Middle frontal gyrus (tissue), 1 donor: ENCODE results near the gene ZNF804B.
"Not testable (repeated sequence)": the region's sequence is repeated elsewhere in the genome, so short reads cannot be mapped to it uniquely, and the experiment has no call there.

ENCODE experiments used
- DNase-seq: peaks from one replicate; pipeline ENCODE4 v3.0.0-alpha.2; 2015; ENCODE audit warnings: low spot score; ENCODE audit errors: extremely low spot score

The ZNF804B gene

DNA sequence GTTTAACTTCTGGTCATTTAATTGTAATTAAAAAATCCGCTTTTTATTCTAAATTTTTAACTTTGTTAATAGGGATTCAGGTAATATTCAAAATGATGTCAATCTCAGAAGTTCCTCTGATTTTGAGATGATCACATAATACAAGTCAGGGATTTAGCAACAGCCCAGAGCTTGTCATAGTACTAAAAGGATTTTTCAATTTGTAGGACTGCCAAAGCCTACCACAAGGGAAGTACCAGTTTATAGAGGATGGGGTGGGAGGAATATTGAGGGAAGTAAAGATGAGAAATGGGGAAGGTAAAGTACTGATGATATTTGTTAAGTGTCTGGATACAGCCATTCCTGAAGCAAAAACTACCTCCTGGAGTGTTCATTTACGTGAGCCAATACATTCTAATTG lies 314.3 kb downstream of the ZNF804B start:
- no peak for DNase-seq

GRCh38 chr7:89077992-89078391 lies 318.5 kb downstream of the ZNF804B start:
- DNase-seq = no peak

- DNase-seq = no peak
These were observed 326.1 kb downstream of the ZNF804B start for GRCh38 chr7:89085580-89085979.

DNA sequence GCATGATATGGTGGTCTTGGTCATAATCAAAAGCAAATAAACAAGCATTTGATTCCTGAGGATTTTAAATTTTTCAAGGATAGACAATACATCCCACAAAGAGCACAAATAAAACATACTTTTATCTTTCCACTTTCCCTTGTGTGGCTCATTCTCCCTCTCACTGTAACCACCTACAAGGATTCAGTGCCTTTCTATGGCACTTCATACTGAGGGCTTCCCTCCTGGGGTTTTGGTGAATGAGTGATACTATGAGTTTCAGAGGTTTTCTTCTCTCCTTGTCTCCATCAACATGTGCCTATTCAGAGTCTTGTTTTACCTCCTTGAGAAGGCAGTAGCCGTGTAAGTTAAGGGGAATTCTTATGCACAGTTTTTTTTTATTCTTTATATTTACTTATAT lies 332.1 kb downstream of the ZNF804B start:
- no peak for DNase-seq

DNA sequence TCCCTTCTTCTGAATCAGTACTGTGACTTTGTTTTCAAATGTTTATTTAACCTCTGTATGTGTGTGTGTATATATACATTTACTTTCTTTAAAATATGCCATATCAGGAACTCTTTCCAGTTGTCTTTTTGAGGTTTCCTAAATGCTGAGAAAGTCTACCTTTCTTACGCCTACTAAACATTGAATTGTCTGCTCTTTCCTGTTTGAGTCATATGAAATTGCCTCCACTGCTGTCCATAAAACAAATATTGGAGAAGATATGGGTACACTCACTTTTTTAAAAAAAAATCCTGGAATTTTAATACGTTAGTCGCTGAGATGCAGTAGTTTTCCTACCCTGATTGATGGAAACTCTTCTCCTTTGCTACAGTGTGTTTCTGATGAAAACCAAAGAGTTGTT lies 334.8 kb downstream of the ZNF804B start:
- DNase-seq = no peak

DNA sequence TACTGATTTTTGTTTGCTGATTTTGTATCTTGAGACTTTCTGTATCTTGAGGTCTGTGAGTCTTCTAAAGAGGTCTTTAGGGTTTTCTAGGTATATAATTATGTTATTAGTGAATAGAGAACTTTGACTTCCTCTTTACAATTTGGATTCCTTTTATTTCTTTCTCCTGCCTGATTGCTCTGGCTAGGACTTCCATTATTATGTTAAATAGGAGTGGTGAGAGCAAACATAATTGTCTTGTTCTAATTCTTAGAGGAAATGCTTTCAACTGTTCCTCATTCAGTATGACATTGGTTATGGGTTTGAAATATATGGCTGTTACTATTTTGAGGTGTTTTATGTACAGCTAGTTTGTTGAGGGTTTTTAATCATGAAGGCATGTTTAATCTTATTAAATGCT lies 344.1 kb downstream of the ZNF804B start:
- DNase-seq = no peak

DNA sequence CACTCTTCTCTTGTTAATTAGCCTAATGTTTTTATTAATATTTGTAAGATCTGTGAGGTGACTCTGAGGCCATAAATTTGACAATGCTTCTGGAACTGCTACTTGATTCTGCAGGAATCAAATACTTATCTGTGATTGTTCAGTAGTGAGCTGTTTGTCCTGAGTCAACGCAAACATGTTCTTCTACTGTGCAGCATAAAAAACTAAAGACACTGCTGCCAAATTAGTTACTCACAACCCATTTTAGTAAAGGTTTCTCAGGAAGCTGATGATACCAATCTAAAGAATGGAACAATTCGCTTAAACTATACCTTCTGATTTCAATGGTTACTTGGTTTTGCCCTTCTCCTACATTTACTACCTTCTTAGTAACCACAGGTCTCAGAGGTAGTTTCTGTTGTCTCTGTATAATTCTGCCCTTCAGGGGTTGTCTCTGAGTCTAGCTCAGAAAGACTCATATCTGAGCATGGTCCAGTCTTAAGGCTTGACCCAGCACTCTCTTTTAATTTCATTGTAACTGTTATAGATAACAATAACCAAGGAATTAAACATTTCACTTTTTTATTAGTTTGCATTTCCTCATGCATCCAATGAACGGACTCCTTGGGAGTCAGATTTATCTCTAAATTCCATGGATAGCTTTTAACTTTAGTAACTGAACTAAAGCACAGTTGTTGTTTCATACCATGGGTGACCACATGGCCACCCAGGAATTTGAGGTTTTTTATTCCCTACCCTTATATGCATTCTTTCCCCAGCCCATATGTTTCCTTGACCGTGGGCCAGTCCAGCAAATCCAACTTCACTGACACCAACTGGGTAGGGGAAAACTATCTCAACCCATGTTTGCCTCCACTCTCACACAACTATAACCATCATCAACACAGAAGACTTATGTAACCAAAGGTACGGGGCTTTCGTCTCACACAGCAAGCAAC lies 345.5 kb downstream of the ZNF804B start:
- DNase-seq = no peak

DNA sequence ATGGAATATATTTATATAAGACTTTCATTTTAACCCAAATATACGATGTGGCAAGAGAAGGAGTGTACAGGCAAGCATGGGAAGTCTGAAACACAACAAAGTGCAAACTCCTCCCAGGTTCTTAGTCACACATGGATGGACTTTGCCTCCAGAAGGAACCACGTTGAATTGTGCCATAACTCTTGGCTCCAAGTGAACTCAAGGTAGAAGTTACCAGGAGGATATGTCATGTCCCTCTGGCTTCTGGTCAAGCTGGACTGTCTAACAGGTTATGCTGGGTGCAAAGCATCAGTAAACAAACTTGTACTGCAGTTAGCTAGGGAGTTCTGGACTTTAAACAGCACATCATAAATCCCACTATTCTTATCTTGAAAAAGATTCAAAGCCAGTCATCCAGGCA lies 364.4 kb downstream of the ZNF804B start:
- DNase-seq = no peak

DNA sequence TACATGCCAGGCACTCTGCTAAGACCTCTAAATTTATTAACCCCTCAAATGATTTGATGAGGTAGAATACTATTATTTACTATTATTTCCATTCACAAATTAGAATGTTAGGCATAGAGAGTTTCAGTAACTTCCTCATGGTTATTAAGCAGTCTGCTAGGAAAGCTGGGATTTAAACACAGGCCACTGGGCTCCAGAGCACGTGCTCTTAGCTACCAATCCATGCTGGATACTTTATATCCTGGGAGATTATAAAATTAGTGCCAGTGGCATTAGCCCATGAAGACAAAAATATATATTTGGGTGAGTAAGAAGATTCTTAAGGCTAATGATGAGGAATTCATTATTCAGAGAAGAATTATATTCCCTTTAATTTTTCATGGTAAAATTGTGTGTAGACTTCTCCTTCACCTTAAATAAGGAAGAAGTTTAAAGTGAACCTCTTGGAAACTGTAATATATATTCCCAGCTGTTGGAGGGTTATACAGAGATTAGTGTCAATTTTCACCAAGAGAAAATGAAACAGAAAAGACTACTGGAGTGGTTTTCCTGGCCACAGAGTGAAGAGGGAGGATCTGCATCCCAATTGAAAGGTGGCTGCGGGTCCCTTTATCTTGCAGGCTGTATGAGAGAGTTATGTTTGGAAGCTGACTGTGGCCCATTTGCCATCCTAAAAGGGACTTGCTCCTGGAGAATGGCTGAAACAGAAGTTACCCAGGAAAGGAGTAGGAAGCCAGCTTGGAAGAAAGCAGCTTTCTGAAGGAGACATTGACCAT lies 370.3 kb downstream of the ZNF804B start:
- no peak for DNase-seq

DNA sequence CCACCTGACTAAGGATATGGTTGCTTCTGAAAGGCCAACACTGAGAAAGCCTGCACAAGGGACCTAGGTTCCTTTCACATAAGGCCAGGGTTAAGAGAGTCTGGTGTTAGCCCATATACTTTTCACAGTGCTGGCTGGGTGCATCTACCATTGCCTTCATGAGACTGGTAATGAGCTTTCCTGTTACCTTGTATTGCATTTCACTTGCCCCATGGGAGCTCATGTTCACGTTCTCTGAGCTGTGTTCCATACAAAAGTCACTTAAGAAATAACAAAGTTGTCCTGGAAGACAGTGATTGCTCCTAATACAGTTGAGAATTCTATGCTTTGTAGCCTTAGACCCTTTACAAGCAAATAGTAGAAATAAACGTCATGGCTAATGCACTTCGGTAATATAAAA lies 373.9 kb downstream of the ZNF804B start:
- DNase-seq = no peak

DNA sequence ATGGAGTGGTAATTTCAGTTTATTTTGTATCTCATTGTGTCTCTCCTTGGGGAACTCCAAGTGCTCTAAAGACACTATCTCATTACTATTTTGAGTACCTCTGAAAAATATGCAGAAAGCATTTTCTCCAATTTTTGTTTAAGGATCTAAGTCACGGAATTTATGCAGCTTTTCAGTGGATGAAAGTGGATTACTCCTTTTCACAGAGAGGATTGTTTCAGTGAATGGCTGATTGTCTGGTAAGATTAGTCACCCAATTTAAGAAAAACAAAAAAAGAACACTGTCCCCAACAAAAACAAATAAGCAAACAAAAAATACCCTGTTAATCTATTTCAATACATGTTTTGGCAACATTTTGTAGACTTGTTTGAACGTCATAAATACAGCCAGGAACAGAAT lies 374.3 kb downstream of the ZNF804B start:
- no peak for DNase-seq

DNA sequence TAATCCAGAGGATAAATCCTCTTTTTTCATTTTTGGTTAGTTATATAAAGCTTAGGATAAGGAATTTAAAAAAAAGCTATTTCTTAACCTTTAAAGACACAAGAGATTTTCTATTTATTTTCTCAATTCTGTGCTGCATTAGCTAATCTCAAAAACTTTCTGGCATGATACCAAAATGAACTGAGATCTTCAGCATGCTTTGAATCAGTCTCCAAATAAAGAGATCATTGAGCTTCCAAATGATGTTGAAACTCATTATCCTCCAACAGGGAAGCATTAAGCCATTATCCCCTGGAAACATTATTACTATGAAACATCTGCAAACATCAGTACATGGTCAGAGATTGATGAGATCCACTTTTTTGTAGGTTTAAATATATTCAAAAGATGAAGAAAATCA lies 386.3 kb downstream of the ZNF804B start:
- no peak for DNase-seq

- no peak for DNase-seq
These were observed 400.6 kb downstream of the ZNF804B start for GRCh38 chr7:89160107-89160506.

DNA sequence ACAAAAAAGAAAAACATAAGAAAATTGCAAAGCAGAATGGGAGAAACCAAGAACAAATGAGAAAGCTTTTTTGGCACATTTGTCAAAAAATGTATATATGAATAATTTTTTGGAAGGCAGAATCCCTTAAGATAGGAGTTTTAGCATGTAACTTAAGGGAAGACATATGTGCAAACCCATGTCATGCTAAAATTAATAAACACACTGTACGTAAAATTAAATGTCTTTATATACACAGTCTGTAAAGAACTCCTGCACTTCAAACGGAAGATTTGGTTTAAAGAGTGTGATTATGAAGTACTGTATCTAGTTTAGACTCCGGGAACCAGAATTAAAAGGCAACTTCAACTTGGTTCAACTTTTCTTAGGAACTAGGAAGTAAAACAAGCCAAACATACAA lies 405.9 kb downstream of the ZNF804B start:
- no peak for DNase-seq

DNA sequence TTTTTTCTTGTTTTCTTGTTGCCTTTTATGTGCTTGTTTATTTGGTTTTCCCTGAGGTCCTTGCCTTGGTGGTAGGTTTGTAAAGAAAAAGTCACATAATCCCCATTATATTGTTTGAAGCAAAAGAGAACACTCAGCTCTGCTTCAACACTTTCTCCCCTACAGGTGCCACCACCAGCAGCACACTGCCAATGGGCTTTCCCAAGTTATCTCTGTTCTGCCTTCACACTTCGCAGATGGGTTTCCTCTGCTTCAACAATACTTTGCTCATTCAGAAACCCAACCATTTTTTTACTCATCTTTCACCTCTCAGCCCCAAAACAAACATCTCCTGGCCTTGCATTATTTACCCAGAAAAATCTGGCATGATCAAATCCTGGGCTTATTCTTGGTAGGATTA lies 411.1 kb downstream of the ZNF804B start:
- no peak for DNase-seq

- no peak for DNase-seq
These were observed 422.6 kb downstream of the ZNF804B start for GRCh38 chr7:89182116-89182515.

- no peak for DNase-seq
These were observed 424.2 kb downstream of the ZNF804B start for GRCh38 chr7:89183712-89184111.

- DNase-seq = no peak
These were observed 441.3 kb downstream of the ZNF804B start for GRCh38 chr7:89200758-89201157.

GRCh38 chr7:89223900-89224395 lies 464.4 kb downstream of the ZNF804B start:
- no peak for DNase-seq

GRCh38 chr7:89228688-89229171 lies 469.2 kb downstream of the ZNF804B start:
- DNase-seq = not testable (repeated sequence)

DNA sequence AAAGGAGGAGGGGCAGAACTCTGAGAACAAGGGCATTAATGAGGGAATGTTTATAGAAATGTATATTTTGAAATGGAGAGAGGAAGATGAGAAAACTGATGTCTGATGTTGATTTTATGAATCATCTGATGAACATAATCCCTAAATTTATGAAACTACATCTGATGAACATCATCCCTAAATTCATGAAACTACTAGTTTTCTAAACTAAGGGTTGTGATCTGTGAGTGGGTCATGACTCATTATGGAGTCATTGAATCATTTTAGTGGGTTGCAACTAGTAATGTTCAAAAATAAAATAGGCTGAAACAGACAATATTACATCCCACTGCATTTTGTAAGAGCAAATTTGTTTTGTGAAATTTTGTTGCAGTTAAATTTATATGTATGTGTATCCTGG lies 478.7 kb downstream of the ZNF804B start:
- no peak for DNase-seq

GRCh38 chr7:89246196-89246595 lies 486.7 kb downstream of the ZNF804B start:
- no peak for DNase-seq
